Thyroid gland (tissue), 4 donors: Measurements from ENCODE around the gene P4HA2. TPM values are rescaled to one million over a fixed set of nuclear protein-coding genes. Genes with fewer than 3 reads are reported as not detected.

Experiments used
- DNase-seq, 2 donors: peaks; one replicate each; pipeline ENCODE4 v3.0.0-alpha.2; 2019
- H3K27ac ChIP-seq, 3 donors: fragments of 200-600 bp; sonication (generic); 1 replicate in 2 of 3; 2 replicates in 1 of 3; pipeline ENCODE4 v1.5.1; 2016 to 2019; ENCODE audit warnings: mild to moderate bottlenecking in 1 of 3, moderate library complexity in 1 of 3
- H3K27me3 ChIP-seq: fragments of 200-600 bp; sonication (generic); one replicate; pipeline ENCODE4 v1.5.1; 2019
- H3K36me3 ChIP-seq, 2 donors: fragments of 200-600 bp; sonication (generic); one replicate each; pipeline ENCODE4 v1.5.1; 2016 to 2019
- H3K4me1 ChIP-seq, 2 donors: fragments of 200-600 bp; sonication (generic); one replicate each; pipeline ENCODE4 v1.5.1; 2017 to 2019
- H3K4me3 ChIP-seq, 3 donors: fragments of 200-600 bp; sonication (generic); replicated peaks in 1 of 3; 1 replicate in 2 of 3; 2 replicates in 1 of 3; pipeline ENCODE4 v1.5.1; 2016; ENCODE audit warnings: mild to moderate bottlenecking in 1 of 3
- H3K9me3 ChIP-seq: fragments of 200-600 bp; sonication (generic); one replicate; pipeline ENCODE4 v1.5.1; 2017
- CTCF ChIP-seq, 6 experiments: fragments of 200-600 bp in 3 of 6; fragments of 450-650 bp in 3 of 6; sonication (generic) in 3 of 6; IDR thresholded peaks; one replicate each; pipeline ENCODE4 v1.5.1; 2016 to 2019; ENCODE audit warnings: antibody characterized with exemption in 6 of 6, mild to moderate bottlenecking in 2 of 6, inconsistent platforms in 1 of 6, moderate library complexity in 1 of 6
- POLR2A ChIP-seq, 2 donors: fragments of 450-650 bp; IDR thresholded peaks; one replicate each; pipeline ENCODE4 v1.6.1; 2017; ENCODE audit warnings: antibody characterized with exemption in 2 of 2, mild to moderate bottlenecking in 2 of 2, moderate library complexity in 1 of 2
- WGBS, 2 donors: methylation state at CpG; one replicate each; pipeline ENCODE4 v1.1.5; 2017; 5-methylcytosine and 5-hydroxymethylcytosine counted together
- intact Hi-C: fragments of 100-400 bp; cut with DNase I; formaldehyde crosslinking; loops from one replicate; pipeline ENCODE4 v1.15.1; 2023
- total RNA-seq, 4 donors: library from RNA; depleted of rRNA; stranded (reverse); fragments of >200 nt; gene quantifications; one replicate each; pipeline ENCODE4 v1.2.3, GENCODE V29; 2016

P4HA2 gene
- total RNA-seq, 4 donors from 2014 or later, result 21.3 to 32.0 (median 29.6) TPM

- WGBS, 2 donors, result 97 to 98% methylated on average over 1 of the region's 1 CpG
- Histone ChIP-seq H3K4me3 (no peak overlapping the region), H3K27ac (no peak overlapping the region), H3K9me3 (no peaks in the 10 kb centered on the region), H3K4me1 (peaks cover 0 to 10% of the 10 kb centered on the region in 2 donors), H3K27me3 (no peaks in the 10 kb centered on the region), H3K36me3 (peaks cover 22 to 25% of the 10 kb centered on the region in 2 donors)
- TF ChIP-seq POLR2A (IDR thresholded peaks at IDR 0.05) (no peak), CTCF (IDR thresholded peaks at IDR 0.05) (no peak)
- intact Hi-C loops, result no loop called here
- DNase-seq, result no peak
These were observed 16.7 kb downstream of the P4HA2 start for GRCh38 chr5:132210944-132211343.

DNA sequence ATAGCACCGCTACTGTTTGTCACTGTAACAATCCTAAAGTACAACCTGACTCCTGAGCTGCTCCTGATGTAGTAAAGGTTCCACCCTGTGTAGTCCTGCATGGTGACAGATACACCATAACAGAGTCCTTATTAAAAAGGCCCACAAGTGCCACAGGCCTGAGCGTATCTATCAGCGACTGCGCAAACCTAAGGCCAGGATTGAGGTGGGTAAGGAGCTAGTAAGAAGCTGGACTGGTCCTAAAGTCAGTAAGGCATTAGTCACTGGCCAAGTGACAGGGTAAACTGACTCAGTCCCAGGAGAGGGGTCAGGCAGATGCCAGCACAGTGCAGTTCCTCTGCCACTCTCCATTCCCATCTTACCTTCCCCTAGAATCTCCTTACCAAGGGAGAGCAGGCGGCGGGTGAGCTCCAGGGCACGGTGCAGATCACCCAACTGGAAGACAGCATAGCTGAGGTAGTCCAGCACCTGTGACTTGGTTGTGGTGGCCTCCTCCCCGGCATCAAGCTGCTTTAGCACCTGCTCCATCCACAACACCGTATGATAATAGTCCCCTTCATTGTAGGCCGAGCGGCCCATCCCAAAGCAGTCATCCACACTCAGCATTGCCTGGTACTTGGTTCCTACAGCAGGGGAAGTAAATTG, 17.6 kb downstream of the P4HA2 start:
- no peak for DNase-seq
- H3K27me3 ChIP-seq, result no peaks in the 10 kb centered on the region
- H3K36me3 ChIP-seq, result peaks cover 22 to 25% of the 10 kb centered on the region in 2 donors
- 97 to 98% methylated on average over 10 to 11 of the region's 11 CpGs for WGBS, 2 donors
- no peak for TF ChIP-seq CTCF (IDR thresholded peaks at IDR 0.05)
- TF ChIP-seq POLR2A (IDR thresholded peaks at IDR 0.05), result no peak
- H3K9me3 ChIP-seq, result no peaks in the 10 kb centered on the region
- H3K4me1 ChIP-seq, result peaks cover 0 to 5% of the 10 kb centered on the region in 2 donors
- H3K27ac ChIP-seq, result no peak overlapping the region
- H3K4me3 ChIP-seq, result no peak overlapping the region
- intact Hi-C loops, result no loop called here

DNA sequence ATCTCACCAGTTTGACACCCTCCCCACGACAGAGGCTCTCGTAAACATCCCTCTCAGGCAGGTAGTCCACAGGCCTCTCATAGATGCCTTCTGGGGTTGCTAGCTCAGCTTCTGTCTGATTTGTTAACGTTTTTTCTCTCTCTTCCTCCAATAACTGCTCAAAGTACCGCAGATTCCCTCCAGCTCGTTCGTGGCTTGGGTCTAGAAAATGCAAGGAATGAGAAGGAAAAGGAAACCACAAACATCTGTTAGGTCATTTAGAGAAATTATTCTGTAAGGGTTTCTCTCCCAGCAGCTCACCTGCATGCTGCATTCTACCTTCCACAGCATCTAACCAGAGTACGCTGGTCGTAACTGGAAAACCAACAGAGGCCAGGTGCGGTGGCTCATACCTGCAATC, 18.5 kb downstream of the P4HA2 start:
- intact Hi-C loops, result no loop called here
- DNase-seq, result no peak
- Histone ChIP-seq H3K9me3 (no peaks in the 10 kb centered on the region), H3K27ac (no peak overlapping the region), H3K4me1 (no peaks in the 10 kb centered on the region), H3K4me3 (no peak overlapping the region), H3K36me3 (peaks cover 22 to 25% of the 10 kb centered on the region in 2 donors), H3K27me3 (no peaks in the 10 kb centered on the region)
- no peak for TF ChIP-seq CTCF (IDR thresholded peaks at IDR 0.05)
- no peak for TF ChIP-seq POLR2A (IDR thresholded peaks at IDR 0.05)
- WGBS, 2 donors, result 86 to 88% methylated on average over 9 of the region's 9 CpGs

DNA sequence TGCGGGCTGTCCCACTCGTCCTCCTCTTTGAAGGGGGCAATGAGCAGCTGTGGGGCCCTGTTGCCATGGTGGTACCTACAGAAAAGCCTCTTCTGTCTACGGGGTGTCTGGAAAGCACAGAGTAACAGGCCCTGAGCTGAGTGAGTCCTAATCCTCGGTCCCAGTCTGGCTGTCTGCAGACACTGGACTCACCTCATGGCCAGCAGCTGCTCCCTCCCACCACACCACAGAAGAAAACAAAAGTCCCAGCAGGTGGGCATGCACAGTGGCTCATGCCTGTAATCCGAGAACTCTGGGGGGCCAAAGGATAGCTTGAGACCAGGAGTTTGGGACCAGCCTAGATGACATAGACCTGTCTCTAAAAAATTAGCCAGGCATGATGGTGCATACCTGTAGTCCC, 19.9 kb downstream of the P4HA2 start:
- no peak overlapping the region for H3K4me3 ChIP-seq
- no peak for TF ChIP-seq CTCF (IDR thresholded peaks at IDR 0.05)
- no peak for TF ChIP-seq POLR2A (IDR thresholded peaks at IDR 0.05)
- 87 to 94% methylated on average over 5 of the region's 5 CpGs for WGBS, 2 donors
- no peak for DNase-seq
- no peaks in the 10 kb centered on the region for H3K4me1 ChIP-seq
- intact Hi-C loops, result no loop called here
- H3K9me3 ChIP-seq, result no peaks in the 10 kb centered on the region
- H3K27me3 ChIP-seq, result no peaks in the 10 kb centered on the region
- H3K36me3 ChIP-seq, result peaks cover 19 to 21% of the 10 kb centered on the region in 2 donors
- H3K27ac ChIP-seq, result no peak overlapping the region

DNA sequence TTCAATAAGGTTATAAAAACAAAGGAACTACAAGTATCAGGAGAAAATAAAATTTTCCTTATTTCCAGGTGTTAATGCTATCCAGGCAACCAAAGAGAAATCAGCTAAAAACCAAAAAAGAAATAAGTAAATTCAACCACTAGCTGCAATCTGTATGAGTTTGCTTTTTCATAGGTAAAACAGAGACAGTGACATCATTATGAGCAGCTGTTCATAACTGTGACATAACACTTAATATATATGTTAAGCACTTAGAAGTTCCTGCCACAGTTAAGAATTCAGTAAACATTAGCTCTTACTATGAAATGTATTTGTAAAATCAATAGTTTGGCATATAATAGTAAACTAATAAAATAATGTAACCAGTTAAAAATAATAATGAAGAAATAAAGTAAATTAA, 20.9 kb downstream of the P4HA2 start:
- no peak for TF ChIP-seq CTCF (IDR thresholded peaks at IDR 0.05)
- no peak for TF ChIP-seq POLR2A (IDR thresholded peaks at IDR 0.05)
- Histone ChIP-seq H3K9me3 (no peaks in the 10 kb centered on the region), H3K4me1 (no peaks in the 10 kb centered on the region), H3K27me3 (no peaks in the 10 kb centered on the region), H3K4me3 (no peak overlapping the region), H3K36me3 (peaks cover 15 to 23% of the 10 kb centered on the region in 2 donors), H3K27ac (no peak overlapping the region)
- intact Hi-C loops, result no loop called here
- DNase-seq, result no peak
